HUES64 (cell line): ENCODE data around the gene BICDL1.

Source experiments
- H3K27ac ChIP-seq: 2 replicates; pipeline ENCODE4 v1.7.0; 2013; ENCODE audit warnings: low read depth, low read length, inconsistent platforms
- H3K27me3 ChIP-seq: 2 replicates; pipeline ENCODE4 v1.6.1; 2013; ENCODE audit warnings: mild to moderate bottlenecking, low read length; ENCODE audit not compliant: insufficient read depth
- H3K36me3 ChIP-seq: 2 replicates; pipeline ENCODE4 v1.6.1; 2013; ENCODE audit warnings: mild to moderate bottlenecking, low read length; ENCODE audit not compliant: insufficient read depth
- H3K4me1 ChIP-seq: 2 replicates; pipeline ENCODE4 v1.6.1; 2013; ENCODE audit warnings: mild to moderate bottlenecking, low read length, moderate library complexity; ENCODE audit not compliant: insufficient read depth
- H3K4me3 ChIP-seq: 2 replicates; pipeline ENCODE4 v1.5.1; 2013; ENCODE audit warnings: mild to moderate bottlenecking, low read length, moderate library complexity
- H3K9ac ChIP-seq: 2 replicates; pipeline ENCODE4 v1.6.1; 2013; ENCODE audit warnings: mild to moderate bottlenecking, low read depth, low read length
- H3K9me3 ChIP-seq: 2 replicates; pipeline ENCODE4 v1.6.1; 2013; ENCODE audit warnings: low read depth, low read length; ENCODE audit not compliant: insufficient read depth
- WGBS: fragments of 150-250, 120-280 bp; methylation state at CpG from one replicate; pipeline ENCODE4 v1.1.7; 2013; ENCODE audit warnings: missing lambda C conversion rate; 5-methylcytosine and 5-hydroxymethylcytosine counted together

Gene BICDL1

GRCh38 chr12:120142231-120142877, 153.3 kb downstream of the BICDL1 start:
- no peaks in the 10 kb centered on the region for H3K4me1 ChIP-seq
- peaks cover 100% of the 10 kb centered on the region for H3K36me3 ChIP-seq
- 97% methylated on average over 12 of the region's 14 CpGs for WGBS
- no peak overlapping the region for H3K9ac ChIP-seq
- H3K27me3 ChIP-seq, result no peaks in the 10 kb centered on the region
- no peaks in the 10 kb centered on the region for H3K9me3 ChIP-seq
- H3K4me3 ChIP-seq, result no peak overlapping the region
- no peak overlapping the region for H3K27ac ChIP-seq
